ENCODE results near the gene MCRS1. TPM values are rescaled to one million over a fixed set of nuclear protein-coding genes. Genes with fewer than 3 reads are reported as not detected.

Gene MCRS1
- total and polyA plus RNA-seq, 2 experiments from 2014 or later = 105 to 139 TPM

- no peak for TF ChIP-seq NANOG (IDR thresholded peaks at IDR 0.05; ENCODE audit: borderline replicate concordance)
- TF ChIP-seq CREB1 (CRISPR knock-in tag; IDR thresholded peaks at IDR 0.05; ENCODE audit: low read depth) = no peak
- TF ChIP-seq ETS1 (IDR thresholded peaks at IDR 0.05) = no peak
- no peak for TF ChIP-seq JUNB (IDR thresholded peaks at IDR 0.05; ENCODE audit: unreplicated experiment)
- TF ChIP-seq POLR2AphosphoS5 (IDR thresholded peaks at IDR 0.05; ENCODE audit: low read depth) = no peak
- no peak for TF ChIP-seq EZH2 (IDR thresholded peaks at IDR 0.05; ENCODE audit: low read depth, unreplicated experiment)
Measured at GRCh38 chr12:49567302-49567610, 686 bp downstream of the MCRS1 start (continued).

DNA sequence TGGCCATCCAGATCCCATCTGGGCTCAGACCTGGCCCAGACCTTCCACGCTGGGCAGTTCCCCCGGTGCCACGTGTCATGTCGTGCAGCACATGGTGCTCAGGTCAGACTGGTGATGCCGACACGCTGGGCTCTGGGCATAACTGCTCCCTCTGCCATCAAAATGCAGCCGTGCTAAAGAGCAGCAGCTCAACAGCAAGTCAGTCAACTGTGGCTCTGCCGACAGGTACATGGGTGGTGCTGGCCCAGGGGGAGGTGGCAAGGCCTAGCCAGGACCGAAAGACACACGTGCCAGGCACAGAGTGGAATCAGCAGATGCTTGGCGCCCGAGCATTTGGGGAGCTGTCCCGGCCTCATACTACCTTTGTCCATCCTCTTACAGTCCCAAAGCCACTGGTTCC is 1.6 kb downstream of the MCRS1 start:
- no peaks in the 10 kb centered on the region; the same call in 2 of the 3 replicates for H3K9me3 Mint-ChIP-seq
- Histone ChIP-seq H3K4me1 (ENCODE audit: insufficient read depth) (peaks cover 6% of the 10 kb centered on the region), H3K79me2 (replicated peaks; ENCODE audit: insufficient read depth) (peaks cover 32% of the 10 kb centered on the region), H3K4me2 (no peak overlapping the region), H2AFZ (no peak overlapping the region), H3K9me2 (ENCODE audit: insufficient read depth) (no peaks in the 10 kb centered on the region), H3K4me3 (peak overlapping the region; percentile 94; the same call in 1 of the 2 replicates), H3K27ac (ENCODE audit: low read depth) (no peak overlapping the region), H3K27me3 (ENCODE audit: insufficient read depth) (no peaks in the 10 kb centered on the region), H3F3A (replicated peaks; ENCODE audit: low read depth) (peaks cover 4% of the 10 kb centered on the region; the same call in 1 of the 2 replicates), H3K36me3 (ENCODE audit: insufficient read depth) (peaks cover 20% of the 10 kb centered on the region), H4K20me1 (replicated peaks; ENCODE audit: insufficient read depth) (no peaks in the 10 kb centered on the region)
- 0 out of 3 replicates have a peak overlapping the region, but pooled peaks have one; percentile 12 for H3K4me3 Mint-ChIP-seq
- H3K4me1 Mint-ChIP-seq = 0 out of 3 replicates have a peak, but pooled peaks cover 3% of the 10 kb centered on the region
- peaks cover 16% of the 10 kb centered on the region for H3K27me3 Mint-ChIP-seq (ENCODE audit: insufficient read depth, low read depth, poor library complexity)
- TF ChIP-seq ZNF331 (CRISPR knock-in tag; IDR thresholded peaks at IDR 0.05; ENCODE audit: low read depth) (no peak), NANOG (IDR thresholded peaks at IDR 0.05; ENCODE audit: borderline replicate concordance) (no peak), EZH2 (IDR thresholded peaks at IDR 0.05; ENCODE audit: low read depth, unreplicated experiment) (no peak), JUNB (IDR thresholded peaks at IDR 0.05; ENCODE audit: unreplicated experiment) (no peak), ZNF114 (CRISPR knock-in tag; IDR thresholded peaks at IDR 0.05) (no peak)
- TF ChIP-seq, protein P1, sequence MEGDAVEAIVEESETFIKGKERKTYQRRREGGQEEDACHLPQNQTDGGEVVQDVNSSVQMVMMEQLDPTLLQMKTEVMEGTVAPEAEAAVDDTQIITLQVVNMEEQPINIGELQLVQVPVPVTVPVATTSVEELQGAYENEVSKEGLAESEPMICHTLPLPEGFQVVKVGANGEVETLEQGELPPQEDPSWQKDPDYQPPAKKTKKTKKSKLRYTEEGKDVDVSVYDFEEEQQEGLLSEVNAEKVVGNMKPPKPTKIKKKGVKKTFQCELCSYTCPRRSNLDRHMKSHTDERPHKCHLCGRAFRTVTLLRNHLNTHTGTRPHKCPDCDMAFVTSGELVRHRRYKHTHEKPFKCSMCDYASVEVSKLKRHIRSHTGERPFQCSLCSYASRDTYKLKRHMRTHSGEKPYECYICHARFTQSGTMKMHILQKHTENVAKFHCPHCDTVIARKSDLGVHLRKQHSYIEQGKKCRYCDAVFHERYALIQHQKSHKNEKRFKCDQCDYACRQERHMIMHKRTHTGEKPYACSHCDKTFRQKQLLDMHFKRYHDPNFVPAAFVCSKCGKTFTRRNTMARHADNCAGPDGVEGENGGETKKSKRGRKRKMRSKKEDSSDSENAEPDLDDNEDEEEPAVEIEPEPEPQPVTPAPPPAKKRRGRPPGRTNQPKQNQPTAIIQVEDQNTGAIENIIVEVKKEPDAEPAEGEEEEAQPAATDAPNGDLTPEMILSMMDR (conservative IDR thresholded peaks at IDR 0.05; ENCODE audit: low read depth in 2 of 2) = no peak
- DNase-seq (ENCODE audit: low spot score) (no peak), ATAC-seq (no peak)
- H3K27ac Mint-ChIP-seq = no peak overlapping the region
- H3K36me3 Mint-ChIP-seq (ENCODE audit: low read depth) = peaks cover 43% of the 10 kb centered on the region

GRCh38 chr12:49565406-49566265 is 2.3 kb downstream of the MCRS1 start:
- no peak overlapping the region for H2AFZ ChIP-seq
- H3K4me3 ChIP-seq = no peak overlapping the region
- peaks cover 16% of the 10 kb centered on the region for H3K27me3 Mint-ChIP-seq (ENCODE audit: insufficient read depth, low read depth, poor library complexity)
- peaks cover 4% of the 10 kb centered on the region; the same call in 1 of the 2 replicates for H3F3A ChIP-seq (replicated peaks; ENCODE audit: low read depth)
- H4K20me1 ChIP-seq (replicated peaks; ENCODE audit: insufficient read depth) = no peaks in the 10 kb centered on the region
- H3K9me3 Mint-ChIP-seq = no peaks in the 10 kb centered on the region; the same call in 2 of the 3 replicates
- H3K9me2 ChIP-seq (ENCODE audit: insufficient read depth) = no peaks in the 10 kb centered on the region
- 0 out of 3 replicates have a peak, but pooled peaks cover 3% of the 10 kb centered on the region for H3K4me1 Mint-ChIP-seq
- ATAC-seq (no peak), DNase-seq (ENCODE audit: low spot score) (no peak)
- peaks cover 28% of the 10 kb centered on the region for H3K79me2 ChIP-seq (replicated peaks; ENCODE audit: insufficient read depth)
- H3K27ac ChIP-seq (ENCODE audit: low read depth) = no peak overlapping the region
- no peaks in the 10 kb centered on the region for H3K27me3 ChIP-seq (ENCODE audit: insufficient read depth)
- no peak overlapping the region for H3K4me2 ChIP-seq
- peaks cover 6% of the 10 kb centered on the region for H3K4me1 ChIP-seq (ENCODE audit: insufficient read depth)
- peaks cover 25% of the 10 kb centered on the region for H3K36me3 ChIP-seq (ENCODE audit: insufficient read depth)
- H3K4me3 Mint-ChIP-seq = 0 out of 3 replicates have a peak overlapping the region, but pooled peaks have one; percentile 12
- H3K27ac Mint-ChIP-seq = no peak overlapping the region
- peaks cover 47% of the 10 kb centered on the region for H3K36me3 Mint-ChIP-seq (ENCODE audit: low read depth)
- TF ChIP-seq ETS1 (IDR thresholded peaks at IDR 0.05) (no peak), EZH2phosphoT487 (IDR thresholded peaks at IDR 0.05; ENCODE audit: unreplicated experiment) (no peak), ZNF331 (CRISPR knock-in tag; IDR thresholded peaks at IDR 0.05; ENCODE audit: low read depth) (no peak), JUNB (IDR thresholded peaks at IDR 0.05; ENCODE audit: unreplicated experiment) (no peak)
